NCI-H146 (cell line): ENCODE data around the gene TPI1.
A peak's percentile ranks its signal among the peaks of the same experiment; 100 is the strongest.
"Not testable (repeated sequence)": the region's sequence is repeated elsewhere in the genome, so short reads cannot be mapped to it uniquely, and the experiment has no call there.

Source experiments
- DNase-seq: peaks from one replicate; lab custom pipeline; 2025; lab: John Stamatoyannopoulos, UW

The TPI1 gene

DNA sequence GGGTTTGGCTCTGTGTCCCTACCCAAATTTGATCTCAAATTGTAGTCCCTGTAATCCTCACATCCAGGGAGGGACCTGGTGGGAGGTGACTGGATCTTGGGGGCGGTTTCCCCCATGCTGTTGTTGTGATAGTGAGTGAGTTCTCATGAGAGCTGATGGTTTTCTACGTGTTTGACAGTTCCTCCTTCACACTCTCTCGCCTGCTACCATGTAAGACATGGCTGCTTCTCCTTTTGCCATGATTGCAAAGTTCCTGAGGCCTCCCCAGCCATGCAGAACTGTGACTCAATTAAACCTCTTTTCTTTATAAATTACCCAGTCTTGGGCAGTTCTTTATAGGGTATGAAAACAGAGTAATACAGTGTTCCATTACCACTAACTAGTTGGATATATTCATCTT lies 27.0 kb downstream of the TPI1 start:
- no peak for DNase-seq

DNA sequence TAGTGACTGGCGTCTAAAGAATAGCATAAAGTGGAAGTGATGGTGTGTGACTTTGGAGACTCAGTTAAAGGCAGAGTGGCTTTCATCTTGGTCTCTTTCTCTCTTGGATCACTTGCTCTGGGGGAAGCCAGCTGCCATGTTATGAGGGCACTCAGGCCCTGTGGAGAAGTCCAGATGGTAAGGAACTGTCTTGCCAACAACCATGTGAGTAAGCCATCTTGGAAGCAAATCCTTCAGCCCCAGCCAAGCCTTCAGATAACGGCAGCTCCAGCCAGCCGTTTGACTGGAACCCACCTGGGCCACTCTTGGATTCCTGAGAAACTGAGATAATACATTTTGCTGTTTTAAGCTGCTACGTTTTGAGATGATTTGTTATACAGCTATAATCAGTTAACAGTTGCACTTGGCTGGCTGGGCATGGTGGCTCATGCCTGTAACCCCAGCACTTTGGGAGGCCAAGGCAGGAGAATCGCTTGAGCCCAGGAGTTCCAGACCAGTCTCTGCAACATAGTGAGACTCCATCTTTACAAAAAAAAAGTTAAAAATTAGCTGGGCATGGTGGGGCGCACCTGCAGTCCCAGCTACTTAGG lies 29.6 kb downstream of the TPI1 start:
- no peak for DNase-seq

DNA sequence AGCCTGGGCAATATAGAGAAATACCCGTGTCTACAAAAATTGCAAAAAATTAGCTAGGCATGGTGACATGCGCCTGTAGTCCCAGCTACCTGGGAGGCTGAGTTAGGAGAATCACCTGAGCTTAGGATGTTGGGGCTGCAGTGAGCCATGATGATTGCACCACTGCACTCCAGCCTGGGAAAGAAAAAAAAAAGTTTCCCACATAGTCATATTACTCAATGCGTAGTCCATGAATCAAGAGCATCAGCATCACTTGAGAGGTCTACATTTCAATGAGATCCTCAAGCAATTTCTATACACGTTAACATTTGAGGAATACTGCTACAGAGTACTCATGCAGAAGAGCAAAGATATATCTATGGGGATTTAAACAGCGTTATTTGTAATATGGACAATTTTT lies 32.1 kb downstream of the TPI1 start:
- DNase-seq, result no peak

DNA sequence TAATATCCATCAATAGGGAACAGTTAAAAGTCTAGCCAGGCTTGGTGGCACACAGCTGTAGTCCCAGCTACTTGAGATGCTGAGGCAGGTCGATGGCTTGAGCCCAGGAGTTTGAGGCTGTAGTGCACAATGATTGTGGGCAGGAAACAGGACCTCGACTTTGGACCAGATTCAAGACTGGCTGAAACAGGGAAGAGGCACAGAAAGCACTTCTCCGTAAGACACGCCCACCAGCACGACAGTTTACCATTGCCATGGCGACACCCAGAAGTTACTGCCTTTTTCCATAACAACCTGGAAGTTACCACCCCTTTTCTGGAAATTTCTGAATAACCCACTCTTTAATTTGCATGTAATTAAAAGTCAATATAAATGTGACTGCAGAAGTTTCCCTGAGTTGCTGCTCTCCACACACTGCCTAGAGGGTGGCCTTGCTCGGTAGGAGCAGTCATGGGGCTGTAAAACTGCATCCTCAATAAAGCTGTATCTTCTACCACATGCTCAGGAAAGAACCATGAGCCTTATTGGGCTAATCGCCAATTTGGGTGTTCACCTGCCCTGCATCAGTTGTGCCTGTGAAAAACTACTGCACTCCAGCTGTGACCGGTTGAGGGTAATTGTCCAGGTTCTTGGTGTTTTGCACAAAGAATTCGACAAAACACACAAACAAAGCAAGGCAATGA lies 32.6 kb downstream of the TPI1 start:
- DNase-seq, result peak; percentile 83

DNA sequence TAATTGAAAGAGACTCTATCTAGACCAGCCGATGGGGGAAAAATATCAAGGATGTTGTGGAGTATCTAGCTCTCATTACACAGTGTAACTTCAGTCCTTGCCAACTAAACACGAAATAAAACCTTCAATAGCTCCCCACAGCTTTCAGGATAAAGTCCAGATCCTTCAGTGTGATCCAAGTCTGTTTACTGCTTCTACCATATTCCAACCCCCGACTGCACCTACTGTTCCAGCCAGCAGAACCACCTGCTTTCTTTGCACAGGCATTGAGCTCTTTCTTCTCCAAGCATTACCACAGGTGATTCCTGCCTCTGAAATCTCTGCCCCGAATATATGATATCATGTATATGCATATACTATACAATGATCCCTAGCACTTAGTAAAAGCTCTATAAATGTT lies 35.1 kb downstream of the TPI1 start:
- no peak for DNase-seq

DNA sequence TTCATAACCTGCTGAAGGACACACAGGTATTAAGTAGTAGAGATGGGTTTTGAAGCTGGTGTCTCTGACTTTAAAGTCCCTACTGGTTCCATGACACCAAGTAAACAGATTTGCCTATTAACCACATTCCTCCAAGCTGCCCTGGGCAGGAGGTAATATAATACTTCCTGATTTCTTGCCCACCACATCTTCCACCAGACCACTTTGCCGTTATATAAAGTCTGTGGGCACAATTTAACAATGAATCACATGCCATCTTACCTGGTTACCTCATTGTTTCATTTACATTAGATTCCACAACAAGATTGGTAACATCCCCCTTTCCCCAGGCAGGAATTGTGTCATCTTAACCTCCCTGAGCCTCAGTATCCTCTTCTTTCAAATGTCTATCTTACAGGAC lies 36.4 kb downstream of the TPI1 start:
- DNase-seq, result no peak

DNA sequence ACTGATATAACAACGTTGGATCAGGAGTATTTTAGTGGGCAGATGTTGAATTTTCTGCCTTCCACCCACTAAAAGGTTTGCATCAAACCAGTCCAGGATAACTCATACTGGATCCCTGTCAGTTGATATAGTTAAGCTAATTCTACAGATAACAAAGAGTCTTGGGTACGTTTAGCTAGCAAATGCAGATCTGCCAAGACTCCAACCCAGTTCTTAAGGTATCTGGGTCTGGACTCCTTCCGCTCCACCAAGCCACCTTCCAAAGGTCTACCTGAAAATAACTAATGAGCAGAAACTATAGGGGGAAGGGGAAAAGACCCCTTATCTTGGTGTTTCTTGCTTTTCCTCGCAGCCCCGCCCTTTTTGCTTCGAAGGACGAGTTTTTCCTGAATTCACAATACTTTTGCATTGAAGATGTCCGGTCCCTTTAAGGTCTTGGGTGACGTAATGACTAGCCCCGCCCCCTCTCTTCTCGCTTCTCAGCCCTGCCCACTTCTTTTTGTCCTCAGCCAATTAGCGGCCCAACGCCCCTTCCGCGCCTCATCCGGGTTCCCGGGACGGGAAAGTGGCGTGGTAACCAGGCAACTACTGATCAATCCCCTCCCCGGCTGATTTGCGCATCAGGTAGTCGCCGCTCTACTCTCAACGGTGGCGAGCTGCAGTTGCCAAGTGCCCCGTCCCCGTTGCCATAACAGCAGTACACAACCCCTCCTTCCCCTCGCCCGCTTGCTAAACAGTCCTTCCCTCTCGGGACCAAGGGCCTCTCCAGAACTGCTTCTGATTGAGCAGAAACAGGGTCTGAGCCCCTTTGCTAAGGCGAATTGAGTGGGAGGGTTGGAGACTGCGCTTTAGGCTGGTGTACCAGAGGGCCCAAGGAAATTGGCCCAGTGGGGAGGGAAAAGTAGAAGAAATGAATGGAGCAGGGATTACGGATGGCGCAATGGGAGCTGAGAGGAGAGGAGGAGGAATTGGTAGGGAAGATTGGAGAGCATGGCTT lies 37.2 kb downstream of the TPI1 start, which contains the start of gene LRRC23:
LRRC23 (plus strand) TSS at position 543 of the 997 bp plus-strand sequence. CDS start 812 bp downstream, outside the sequence.
- DNase-seq, result peak; percentile 100

DNA sequence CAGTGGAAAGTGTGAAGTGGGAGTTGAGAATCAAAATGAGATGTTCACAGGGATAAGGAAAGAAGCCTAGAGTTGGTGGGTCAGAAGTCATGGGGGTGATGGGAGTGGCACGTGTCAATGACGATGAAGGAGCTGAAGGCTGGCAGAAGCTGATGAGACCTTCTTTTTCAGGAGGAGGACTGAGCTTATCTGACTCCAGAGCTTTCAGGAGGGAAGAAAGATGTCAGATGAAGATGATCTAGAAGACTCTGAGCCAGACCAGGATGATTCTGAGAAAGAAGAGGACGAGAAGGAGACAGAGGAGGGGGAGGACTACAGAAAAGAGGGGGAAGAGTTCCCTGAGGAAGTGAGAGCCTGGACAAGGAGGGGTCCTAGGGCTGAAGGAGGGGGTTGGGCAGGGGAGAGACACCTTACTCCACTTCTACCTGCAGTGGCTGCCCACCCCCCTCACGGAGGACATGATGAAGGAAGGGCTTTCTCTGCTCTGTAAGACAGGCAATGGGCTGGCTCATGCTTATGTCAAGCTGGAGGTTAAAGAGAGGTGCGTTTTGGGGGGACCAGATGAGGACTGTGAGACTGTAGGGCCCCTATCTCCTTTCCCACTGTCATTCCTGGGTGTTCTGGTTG lies 38.2 kb downstream of the TPI1 start:
- DNase-seq, result no peak

DNA sequence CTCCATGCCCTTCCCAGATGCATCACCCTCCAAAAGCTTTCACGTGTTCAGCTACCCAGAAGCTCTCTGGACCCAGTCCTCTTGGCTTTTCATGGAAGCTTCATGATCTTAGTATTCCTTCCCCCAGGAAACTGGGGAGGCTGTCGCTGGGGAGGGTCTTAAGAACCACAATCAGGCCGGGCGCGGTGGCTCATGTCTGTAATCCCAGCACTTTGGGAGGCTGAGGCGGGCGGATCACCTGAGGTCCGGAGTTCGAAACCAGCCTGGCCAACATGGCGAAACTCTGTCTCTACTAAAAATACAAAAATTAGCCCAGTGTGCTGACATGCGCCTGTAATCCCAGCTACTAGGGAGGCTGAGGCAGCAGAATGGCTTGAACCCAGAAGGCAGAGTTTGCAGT lies 40.8 kb downstream of the TPI1 start:
- DNase-seq, result not testable (repeated sequence)

DNA sequence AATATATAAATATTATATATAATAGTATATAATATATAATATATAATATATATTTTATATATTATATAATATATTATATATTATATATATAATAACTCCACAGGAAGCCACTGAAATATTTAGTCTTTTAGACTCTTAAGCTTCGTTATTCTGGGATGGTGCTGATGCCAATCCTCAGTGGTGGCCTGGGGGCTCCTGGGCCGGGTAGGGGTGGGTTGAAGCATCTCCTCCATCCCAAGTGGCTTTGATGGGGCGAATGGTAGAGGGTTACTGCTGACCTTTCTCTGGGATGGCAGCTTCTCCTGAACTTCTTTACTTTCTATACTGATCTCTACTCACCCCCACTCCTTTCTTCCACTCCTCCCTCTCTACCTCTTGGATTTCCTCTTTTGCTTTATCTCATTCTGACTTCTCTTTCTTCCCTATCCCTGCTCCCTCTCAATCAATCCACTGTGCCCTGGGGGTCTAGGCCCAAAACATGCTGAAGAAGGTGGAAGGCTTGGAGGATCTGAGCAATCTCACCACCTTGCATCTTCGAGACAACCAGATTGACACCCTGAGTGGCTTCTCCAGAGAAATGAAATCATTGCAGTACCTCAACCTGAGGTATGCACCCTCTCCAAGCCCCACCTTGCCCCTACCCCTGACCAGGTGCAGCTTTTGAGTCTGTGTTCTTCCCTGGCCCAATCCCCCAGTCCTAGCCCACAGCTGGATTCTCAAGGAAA lies 42.3 kb downstream of the TPI1 start:
- DNase-seq, result no peak

DNA sequence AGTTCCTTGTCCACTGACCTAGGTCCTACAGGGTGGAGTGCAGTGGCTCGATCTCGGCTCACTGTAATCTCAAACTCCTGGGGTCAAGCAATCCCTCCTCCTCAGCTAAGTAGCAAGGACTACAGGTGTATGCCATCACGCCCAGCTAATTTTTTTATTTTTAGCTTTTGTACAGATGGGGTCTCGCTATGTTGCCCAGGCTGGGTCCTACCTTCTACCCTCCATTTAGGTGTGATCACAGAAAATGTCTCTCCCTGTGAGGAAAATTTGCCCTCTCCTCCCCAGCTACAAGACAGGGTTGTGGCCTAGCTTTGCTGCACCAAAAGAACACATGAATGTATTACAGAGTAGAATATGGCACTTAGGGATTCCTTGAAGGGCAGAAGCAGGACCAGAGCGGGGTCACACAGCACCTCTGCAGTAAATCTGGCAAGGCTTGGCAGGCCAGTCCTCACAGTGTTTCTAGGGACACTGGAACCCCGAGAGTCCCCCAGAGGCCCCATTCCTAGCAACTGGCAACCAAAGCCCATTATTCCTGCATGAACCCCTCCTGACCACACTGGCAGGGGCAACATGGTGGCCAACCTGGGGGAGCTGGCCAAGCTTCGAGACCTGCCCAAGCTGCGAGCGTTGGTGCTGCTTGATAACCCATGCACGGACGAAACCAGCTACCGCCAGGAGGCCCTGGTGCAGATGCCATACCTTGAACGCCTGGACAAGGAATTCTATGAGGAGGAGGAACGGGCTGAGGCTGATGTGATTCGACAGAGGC lies 45.0 kb downstream of the TPI1 start:
- no peak for DNase-seq

DNA sequence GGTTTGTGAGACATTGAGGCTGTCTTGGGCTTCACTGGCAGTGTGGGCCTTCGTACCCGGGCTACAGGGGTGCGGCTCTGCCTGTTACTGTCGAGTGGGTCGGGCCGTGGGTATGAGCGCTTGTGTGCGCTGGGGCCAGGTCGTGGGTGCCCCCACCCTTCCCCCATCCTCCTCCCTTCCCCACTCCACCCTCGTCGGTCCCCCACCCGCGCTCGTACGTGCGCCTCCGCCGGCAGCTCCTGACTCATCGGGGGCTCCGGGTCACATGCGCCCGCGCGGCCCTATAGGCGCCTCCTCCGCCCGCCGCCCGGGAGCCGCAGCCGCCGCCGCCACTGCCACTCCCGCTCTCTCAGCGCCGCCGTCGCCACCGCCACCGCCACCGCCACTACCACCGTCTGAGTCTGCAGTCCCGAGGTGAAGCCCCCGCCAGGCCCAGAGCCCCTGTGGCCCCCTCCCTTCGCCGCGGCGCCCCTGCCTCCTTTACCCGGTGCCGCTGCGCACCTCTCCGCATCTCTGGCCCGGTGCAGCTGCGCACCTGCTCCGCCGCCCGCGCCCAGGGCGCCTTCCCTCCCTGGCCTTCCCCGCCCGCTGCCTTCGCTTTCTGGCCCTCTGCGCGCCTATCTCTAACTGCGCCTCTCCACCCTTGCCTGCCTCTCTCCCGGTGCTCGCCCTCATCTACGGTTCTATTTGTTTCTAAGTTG lies 47.1 kb downstream of the TPI1 start, which contains the start of gene ENO2:
ENO2 (plus strand) TSS at position 335 of the 701 bp plus-strand sequence. CDS start 1,253 bp downstream, outside the sequence.
- peak; percentile 86 for DNase-seq

DNA sequence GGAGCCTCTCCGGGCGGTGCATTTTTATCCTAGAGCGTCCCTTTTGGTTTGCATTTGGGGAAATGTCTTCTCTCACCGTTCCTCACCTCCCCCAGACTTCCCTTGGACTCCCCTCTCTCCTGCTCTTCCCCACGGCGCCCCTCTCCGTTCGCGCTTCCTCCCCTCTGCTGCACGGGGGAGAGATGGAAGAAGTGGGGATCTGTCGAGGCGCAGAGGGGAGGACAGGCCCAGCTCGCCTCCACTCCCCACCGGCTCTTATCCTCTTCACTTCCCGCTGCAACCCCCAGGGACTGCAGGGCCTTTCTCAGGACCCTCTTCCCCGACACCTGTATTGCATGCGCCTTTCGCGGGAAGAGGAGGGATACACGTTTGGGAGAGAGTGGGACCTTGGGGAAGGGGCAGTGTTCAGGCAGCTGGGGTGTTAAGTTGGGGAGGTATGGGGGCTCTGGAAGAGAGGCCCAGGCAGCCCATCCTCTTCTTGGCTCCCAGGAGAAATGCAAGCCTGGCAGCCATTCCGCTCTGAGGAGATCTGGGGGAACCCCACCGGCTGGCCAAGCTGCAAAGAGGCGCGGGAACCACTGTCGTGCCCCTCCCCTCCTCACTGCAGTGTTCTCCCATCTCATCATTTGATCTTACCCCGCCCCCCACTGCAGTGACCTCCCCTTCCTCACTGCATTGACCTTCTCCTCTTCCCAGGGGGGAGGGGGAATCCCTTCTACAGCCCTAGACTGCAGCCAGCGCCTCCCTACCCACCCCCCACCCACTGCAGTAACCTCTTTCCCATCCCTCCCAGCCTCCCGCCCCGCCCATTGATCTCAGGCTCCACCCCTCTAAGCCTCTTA lies 47.8 kb downstream of the TPI1 start:
- peak; percentile 60 for DNase-seq

DNA sequence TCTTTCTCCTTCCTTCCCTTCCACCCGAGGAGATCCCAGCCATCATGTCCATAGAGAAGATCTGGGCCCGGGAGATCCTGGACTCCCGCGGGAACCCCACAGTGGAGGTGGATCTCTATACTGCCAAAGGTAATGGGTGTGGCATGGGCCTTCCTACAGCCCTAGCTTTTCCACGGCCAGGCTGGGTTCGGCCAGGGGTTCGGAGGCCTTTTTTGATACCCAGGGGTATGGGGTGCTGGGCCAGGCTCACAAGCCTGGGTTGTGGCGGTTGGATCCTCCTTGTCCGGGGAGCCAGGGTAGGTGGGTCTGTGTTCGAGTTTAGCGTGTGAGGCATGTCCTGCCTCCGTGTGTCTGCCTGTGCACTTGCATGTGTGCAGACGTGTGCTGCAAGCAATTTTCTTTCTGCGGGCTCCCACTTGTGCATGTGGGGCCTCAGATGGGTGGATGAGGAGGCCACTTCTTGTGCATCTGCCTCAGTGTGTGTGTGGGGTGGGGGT lies 48.5 kb downstream of the TPI1 start:
- no peak for DNase-seq

DNA sequence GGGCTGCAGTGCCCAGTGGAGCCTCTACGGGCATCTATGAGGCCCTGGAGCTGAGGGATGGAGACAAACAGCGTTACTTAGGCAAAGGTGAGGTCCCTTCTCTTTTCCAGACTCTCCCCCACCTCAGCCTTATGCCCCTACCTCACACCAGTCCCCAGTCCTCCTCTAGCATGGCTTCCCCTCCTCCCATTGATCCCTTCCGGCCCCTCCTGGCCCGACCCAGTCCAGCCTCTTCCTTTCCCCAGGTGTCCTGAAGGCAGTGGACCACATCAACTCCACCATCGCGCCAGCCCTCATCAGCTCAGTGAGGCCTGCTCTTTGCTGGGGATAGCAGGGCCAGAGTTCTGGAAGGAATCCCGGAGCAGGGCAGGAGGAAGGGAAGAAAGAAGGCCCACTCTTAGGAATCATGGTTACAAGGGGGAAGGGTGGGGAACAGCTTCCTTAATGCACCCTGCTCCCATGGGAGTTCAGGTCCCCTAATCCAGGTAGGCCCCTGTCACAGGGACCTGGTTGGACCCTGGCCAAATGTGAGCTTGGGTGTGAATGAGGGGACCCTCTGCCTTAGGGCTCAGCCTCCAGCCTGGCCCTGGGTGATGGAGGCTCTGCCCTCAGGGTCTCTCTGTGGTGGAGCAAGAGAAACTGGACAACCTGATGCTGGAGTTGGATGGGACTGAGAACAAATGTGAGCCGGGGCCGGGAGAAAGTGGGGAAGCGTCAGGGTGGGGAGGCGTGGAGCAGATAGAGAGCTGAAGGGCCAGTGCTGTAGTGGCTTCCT lies 49.3 kb downstream of the TPI1 start:
- no peak for DNase-seq

DNA sequence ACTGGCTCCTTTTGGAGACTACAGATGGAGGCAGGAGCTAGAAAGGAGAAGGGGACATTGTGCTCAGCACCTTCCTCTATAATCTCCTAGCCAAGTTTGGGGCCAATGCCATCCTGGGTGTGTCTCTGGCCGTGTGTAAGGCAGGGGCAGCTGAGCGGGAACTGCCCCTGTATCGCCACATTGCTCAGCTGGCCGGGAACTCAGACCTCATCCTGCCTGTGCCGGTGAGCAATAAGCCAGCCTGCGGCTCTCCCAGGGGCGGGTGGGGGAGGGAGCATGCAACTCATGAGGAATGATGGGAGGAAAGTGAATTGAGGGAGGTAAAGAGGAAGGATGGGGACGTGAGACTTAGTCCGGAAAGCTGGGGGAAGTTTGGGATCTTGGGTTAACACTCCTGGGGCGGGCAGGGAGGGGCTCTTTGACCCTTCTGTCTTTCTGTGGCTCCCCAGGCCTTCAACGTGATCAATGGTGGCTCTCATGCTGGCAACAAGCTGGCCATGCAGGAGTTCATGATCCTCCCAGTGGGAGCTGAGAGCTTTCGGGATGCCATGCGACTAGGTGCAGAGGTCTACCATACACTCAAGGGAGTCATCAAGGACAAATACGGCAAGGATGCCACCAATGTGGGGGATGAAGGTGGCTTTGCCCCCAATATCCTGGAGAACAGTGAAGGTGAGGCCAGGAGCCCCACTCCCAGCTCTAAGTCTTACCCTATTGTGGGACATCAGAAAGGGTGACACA lies 50.3 kb downstream of the TPI1 start:
- DNase-seq, result no peak

DNA sequence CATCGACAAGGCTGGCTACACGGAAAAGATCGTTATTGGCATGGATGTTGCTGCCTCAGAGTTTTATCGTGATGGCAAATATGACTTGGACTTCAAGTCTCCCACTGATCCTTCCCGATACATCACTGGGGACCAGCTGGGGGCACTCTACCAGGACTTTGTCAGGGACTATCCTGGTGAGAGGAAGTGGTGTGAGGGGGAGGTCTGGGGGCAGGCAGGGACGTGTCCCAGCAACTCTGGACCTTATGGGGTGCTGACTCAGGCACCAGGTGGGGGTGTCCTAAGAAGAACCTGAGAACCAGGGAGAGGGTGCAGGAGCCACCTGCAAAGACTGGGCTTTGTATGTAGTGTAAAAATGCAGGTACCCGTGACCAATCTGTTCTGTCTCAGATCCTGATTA lies 52.3 kb downstream of the TPI1 start:
- DNase-seq, result no peak
